DND-41 (cell line): ENCODE results near the gene FTO.

Experiments
- EZH2 ChIP-seq: IDR thresholded peaks from 3 replicates; pipeline ENCODE4 v1.6.1; 2012; ENCODE audit warnings: borderline replicate concordance, low read depth, mild to moderate bottlenecking, moderate library complexity, low read length, inconsistent platforms; ENCODE audit not compliant: severe bottlenecking
- TF ChIP-seq, protein P1 (sequence below): IDR thresholded peaks from 2 replicates; pipeline ENCODE4 v1.5.1; 2012; ENCODE audit warnings: borderline replicate concordance, low read length, moderate library complexity, mild to moderate bottlenecking; ENCODE audit not compliant: poor library complexity, severe bottlenecking; ENCODE audit errors: extremely low read depth

DNA sequence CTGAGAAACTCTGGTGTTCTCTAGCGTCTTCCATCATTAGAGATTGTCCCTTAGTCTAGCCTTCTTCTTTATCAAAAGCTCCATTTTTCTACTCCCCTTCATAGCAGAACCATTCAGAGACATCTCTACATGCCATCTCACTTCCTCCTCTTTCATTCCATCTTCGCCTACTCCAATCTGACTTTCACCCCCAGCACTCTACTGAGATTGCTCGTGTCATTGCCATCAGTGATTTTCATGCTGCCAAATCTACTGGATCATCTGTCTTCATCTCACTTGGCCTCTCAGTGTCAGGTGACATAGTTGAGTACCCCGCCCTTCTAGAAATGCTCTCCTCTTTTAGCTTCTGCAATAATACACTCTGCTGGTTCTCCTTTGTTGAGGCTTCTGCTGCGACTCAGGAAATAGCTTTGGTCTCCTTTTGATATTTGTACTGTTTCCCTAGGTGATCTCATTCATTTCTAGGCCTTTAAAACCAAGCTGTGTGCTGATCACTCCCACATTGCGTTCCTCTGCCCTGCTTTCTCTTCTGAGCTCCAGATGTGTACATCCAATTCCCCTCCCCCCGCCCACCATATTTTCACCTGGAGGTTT is 119.1 kb downstream of the FTO start:
- TF ChIP-seq, protein P1, sequence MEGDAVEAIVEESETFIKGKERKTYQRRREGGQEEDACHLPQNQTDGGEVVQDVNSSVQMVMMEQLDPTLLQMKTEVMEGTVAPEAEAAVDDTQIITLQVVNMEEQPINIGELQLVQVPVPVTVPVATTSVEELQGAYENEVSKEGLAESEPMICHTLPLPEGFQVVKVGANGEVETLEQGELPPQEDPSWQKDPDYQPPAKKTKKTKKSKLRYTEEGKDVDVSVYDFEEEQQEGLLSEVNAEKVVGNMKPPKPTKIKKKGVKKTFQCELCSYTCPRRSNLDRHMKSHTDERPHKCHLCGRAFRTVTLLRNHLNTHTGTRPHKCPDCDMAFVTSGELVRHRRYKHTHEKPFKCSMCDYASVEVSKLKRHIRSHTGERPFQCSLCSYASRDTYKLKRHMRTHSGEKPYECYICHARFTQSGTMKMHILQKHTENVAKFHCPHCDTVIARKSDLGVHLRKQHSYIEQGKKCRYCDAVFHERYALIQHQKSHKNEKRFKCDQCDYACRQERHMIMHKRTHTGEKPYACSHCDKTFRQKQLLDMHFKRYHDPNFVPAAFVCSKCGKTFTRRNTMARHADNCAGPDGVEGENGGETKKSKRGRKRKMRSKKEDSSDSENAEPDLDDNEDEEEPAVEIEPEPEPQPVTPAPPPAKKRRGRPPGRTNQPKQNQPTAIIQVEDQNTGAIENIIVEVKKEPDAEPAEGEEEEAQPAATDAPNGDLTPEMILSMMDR: peak; percentile 50
- no peak for TF ChIP-seq EZH2
